Duodenal mucosa (tissue), 2 donors: ENCODE results near the gene RASA1.

Experiments
- H3K27ac ChIP-seq: one replicate; pipeline ENCODE4 v1.7.0; 2013; ENCODE audit warnings: low read depth, low read length
- H3K27me3 ChIP-seq, 2 donors: one replicate each; pipeline ENCODE4 v1.7.0; 2013; ENCODE audit warnings: low read length in 2 of 2, control low read depth in 1 of 2; ENCODE audit not compliant: insufficient read depth in 2 of 2, control insufficient read depth in 1 of 2
- H3K36me3 ChIP-seq, 2 donors: one replicate each; pipeline ENCODE4 v1.7.0; 2013; ENCODE audit warnings: low read length in 2 of 2, control low read depth in 1 of 2; ENCODE audit not compliant: insufficient read depth in 2 of 2, control insufficient read depth in 1 of 2
- H3K4me1 ChIP-seq, 2 donors: one replicate each; pipeline ENCODE4 v1.7.0; 2013; ENCODE audit warnings: low read length in 2 of 2, control low read depth in 1 of 2; ENCODE audit not compliant: insufficient read depth in 2 of 2, control insufficient read depth in 1 of 2
- H3K4me3 ChIP-seq, 2 donors: one replicate each; pipeline ENCODE4 v1.7.0; 2013; ENCODE audit warnings: low read length in 2 of 2, low read depth in 1 of 2
- H3K9ac ChIP-seq, 2 donors: one replicate each; pipeline ENCODE4 v1.7.0; 2013; ENCODE audit warnings: low read length in 2 of 2, low read depth in 1 of 2
- H3K9me3 ChIP-seq, 2 donors: one replicate each; pipeline ENCODE4 v1.7.0; 2013; ENCODE audit warnings: low read length in 2 of 2, control low read depth in 1 of 2; ENCODE audit not compliant: control insufficient read depth in 1 of 2

RASA1 gene

GRCh38 chr5:87267574-87268125, at the start of gene RASA1:
Gene RASA1 (plus strand): TSS chr5:87267883. CDS start chr5:87268452, 569 bp downstream.
- Histone ChIP-seq H3K4me1 (peaks cover 5 to 16% of the 10 kb centered on the region in 2 donors), H3K27me3 (no peaks in the 10 kb centered on the region), H3K9ac (peak within 1 kb of the TSS; percentile 86 to 98), H3K9me3 (no peaks in the 10 kb centered on the region), H3K27ac (peak within 1 kb of the TSS; percentile 88), H3K4me3 (peak within 1 kb of the TSS; percentile 80 to 91), H3K36me3 (no peaks in the 10 kb centered on the region)

GRCh38 chr5:87229780-87230179, 37.9 kb upstream of the RASA1 start:
- Histone ChIP-seq H3K9me3 (no peaks in the 10 kb centered on the region), H3K27ac (no peak overlapping the region), H3K9ac (no peak overlapping the region), H3K4me1 (no peaks in the 10 kb centered on the region), H3K4me3 (no peak overlapping the region), H3K36me3 (no peaks in the 10 kb centered on the region), H3K27me3 (no peaks in the 10 kb centered on the region)

DNA sequence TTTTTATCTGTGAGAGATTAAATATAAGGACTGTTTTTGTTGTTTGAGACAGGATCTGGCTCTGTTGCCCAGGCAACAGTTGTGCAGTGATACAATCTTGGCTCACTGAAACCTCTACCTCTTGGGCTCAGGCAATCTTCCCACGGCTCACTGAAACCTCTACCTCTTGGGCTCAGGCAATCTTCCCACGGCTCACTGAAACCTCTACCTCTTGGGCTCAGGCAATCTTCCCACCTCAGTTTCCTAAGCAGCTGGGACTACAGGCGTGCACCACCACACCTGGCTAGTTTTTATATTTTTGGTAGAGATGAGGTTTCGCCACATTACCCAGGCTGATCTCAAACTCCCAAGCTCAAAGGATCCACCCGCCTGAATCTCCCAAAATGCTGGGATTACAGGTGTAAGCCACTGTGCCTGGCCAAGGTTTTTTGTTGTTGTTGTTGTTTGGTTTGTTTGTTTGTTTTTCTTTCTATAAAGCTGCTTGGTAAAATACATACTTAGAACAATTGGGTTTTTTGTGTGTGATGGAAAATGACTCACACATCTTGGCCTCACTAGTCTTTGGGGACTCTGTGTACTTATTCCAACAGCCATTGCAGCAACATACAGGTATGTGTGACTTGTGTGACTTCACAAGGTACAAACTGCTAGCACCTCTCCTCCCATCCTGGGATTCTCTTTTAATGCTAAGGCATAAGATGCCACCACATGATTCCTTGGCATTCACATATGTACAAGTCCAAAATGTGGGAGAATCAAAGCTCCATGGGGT, 36.5 kb upstream of the RASA1 start:
- Histone ChIP-seq H3K4me3 (no peak overlapping the region), H3K9ac (no peak overlapping the region), H3K27me3 (no peaks in the 10 kb centered on the region), H3K4me1 (no peaks in the 10 kb centered on the region), H3K27ac (no peak overlapping the region), H3K9me3 (no peaks in the 10 kb centered on the region), H3K36me3 (no peaks in the 10 kb centered on the region)

DNA sequence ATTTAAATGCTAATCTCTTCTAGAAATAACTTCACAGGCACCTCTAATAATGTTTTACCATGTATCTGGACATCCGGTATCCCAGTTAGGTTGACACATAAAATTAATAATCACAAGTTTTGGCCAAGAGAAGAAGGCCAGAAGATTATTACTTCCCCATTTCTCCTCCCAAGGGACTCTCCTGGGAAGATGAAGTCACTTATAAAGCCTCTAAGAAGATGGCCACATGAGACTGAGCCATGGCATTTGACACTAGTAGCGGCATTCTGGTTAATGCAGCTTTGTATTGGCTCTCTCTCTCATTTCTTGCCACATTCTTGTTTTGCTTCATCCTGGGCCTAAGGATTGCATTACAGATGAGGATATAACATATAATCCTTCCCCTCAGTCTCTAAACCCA, 34.5 kb upstream of the RASA1 start:
- Histone ChIP-seq H3K4me3 (no peak overlapping the region), H3K27ac (no peak overlapping the region), H3K36me3 (no peaks in the 10 kb centered on the region), H3K27me3 (no peaks in the 10 kb centered on the region), H3K9ac (no peak overlapping the region), H3K4me1 (no peaks in the 10 kb centered on the region), H3K9me3 (no peaks in the 10 kb centered on the region)

DNA sequence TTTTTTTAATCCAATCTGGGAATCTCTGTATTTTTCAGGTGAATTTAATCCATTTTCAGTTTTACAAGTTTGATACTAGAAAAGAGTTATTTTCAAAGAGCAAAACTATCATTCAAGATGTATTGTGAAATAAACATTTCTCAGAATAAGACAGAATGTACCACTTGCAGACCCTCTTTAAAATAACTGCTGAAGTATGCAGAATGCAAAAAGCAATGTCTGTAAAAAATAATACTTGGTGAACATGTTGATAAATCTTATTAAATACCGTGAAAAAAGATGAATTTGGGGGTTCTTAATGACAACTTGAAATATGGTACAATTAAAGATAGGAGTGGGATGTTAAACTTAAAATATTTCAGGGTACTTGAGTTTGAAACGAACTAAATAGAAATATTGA, 26.1 kb upstream of the RASA1 start:
- no peak overlapping the region for H3K9ac ChIP-seq
- H3K27me3 ChIP-seq, result no peaks in the 10 kb centered on the region
- no peak overlapping the region for H3K27ac ChIP-seq
- no peaks in the 10 kb centered on the region for H3K4me1 ChIP-seq
- H3K9me3 ChIP-seq, result no peaks in the 10 kb centered on the region
- no peaks in the 10 kb centered on the region for H3K36me3 ChIP-seq
- no peak overlapping the region for H3K4me3 ChIP-seq

DNA sequence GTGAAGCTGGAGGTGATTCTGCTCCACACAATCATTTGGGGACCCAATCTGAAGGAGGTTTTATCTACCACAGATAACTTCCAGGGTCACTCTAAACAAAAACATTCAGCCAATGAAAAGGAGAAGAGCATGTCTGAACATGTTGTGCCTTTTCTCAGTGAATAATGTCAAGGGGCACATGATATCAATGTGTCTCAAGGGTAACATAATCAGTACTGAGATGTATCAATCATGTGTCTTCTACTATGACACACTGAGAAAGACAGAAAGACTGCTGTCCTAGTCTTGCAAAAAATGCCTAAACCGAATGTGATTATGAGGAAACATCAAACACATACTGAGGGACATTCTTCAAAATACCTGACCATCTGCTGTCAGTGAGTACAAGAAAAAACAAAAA, 25.4 kb upstream of the RASA1 start:
- Histone ChIP-seq H3K4me3 (no peak overlapping the region), H3K27me3 (no peaks in the 10 kb centered on the region), H3K36me3 (no peaks in the 10 kb centered on the region), H3K4me1 (no peaks in the 10 kb centered on the region), H3K27ac (no peak overlapping the region), H3K9ac (no peak overlapping the region), H3K9me3 (no peaks in the 10 kb centered on the region)

DNA sequence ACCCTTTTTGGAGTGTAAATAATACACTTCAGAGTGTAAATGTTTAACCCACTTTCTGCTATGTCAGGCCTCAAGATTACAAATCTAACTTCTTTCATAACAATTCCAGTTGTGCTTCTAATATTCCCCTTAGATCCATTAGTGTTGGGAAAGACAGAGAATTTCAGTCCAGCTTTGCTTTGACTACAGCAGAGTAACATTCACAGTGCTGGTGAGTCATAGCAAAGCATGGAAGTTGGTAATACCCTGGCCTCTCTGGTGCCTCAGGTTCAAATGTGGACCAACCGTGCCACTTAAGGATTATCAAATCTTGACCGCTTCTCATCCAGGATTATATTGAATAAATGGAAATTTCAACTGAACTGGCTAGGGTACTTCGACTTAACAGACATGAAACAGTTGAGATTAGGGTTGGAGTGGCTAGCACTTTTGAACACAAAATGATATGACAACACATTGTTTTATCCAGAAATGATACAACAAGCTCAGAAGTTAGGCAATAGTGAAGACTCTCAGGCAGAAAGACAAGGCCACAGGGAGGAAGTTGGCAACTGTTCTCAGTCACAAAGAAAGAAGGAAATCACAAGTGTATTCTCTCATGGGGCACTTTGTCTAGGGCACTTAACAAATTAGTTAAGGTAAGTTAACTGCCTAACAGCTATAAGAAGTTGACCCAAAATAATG, 24.4 kb upstream of the RASA1 start:
- no peak overlapping the region for H3K9ac ChIP-seq
- no peaks in the 10 kb centered on the region for H3K4me1 ChIP-seq
- H3K27me3 ChIP-seq, result no peaks in the 10 kb centered on the region
- no peaks in the 10 kb centered on the region for H3K36me3 ChIP-seq
- no peaks in the 10 kb centered on the region for H3K9me3 ChIP-seq
- H3K4me3 ChIP-seq, result no peak overlapping the region
- H3K27ac ChIP-seq, result no peak overlapping the region

- H3K27ac ChIP-seq, result no peak overlapping the region
- no peaks in the 10 kb centered on the region for H3K27me3 ChIP-seq
- no peaks in the 10 kb centered on the region for H3K9me3 ChIP-seq
- H3K4me3 ChIP-seq, result no peak overlapping the region
- no peaks in the 10 kb centered on the region for H3K36me3 ChIP-seq
- H3K4me1 ChIP-seq, result no peaks in the 10 kb centered on the region
- H3K9ac ChIP-seq, result no peak overlapping the region
Measured at GRCh38 chr5:87245451-87245850, 22.2 kb upstream of the RASA1 start.

GRCh38 chr5:87246061-87246460, 21.6 kb upstream of the RASA1 start:
- no peak overlapping the region for H3K4me3 ChIP-seq
- no peak overlapping the region for H3K9ac ChIP-seq
- no peaks in the 10 kb centered on the region for H3K4me1 ChIP-seq
- H3K27me3 ChIP-seq, result no peaks in the 10 kb centered on the region
- H3K9me3 ChIP-seq, result no peaks in the 10 kb centered on the region
- no peaks in the 10 kb centered on the region for H3K36me3 ChIP-seq
- H3K27ac ChIP-seq, result no peak overlapping the region

- Histone ChIP-seq H3K9me3 (no peaks in the 10 kb centered on the region), H3K4me1 (no peaks in the 10 kb centered on the region), H3K36me3 (no peaks in the 10 kb centered on the region), H3K4me3 (no peak overlapping the region), H3K27ac (no peak overlapping the region), H3K9ac (no peak overlapping the region), H3K27me3 (no peaks in the 10 kb centered on the region)
Measured at GRCh38 chr5:87252283-87252605, 15.4 kb upstream of the RASA1 start.
